VCaP (cell line): ENCODE data around the gene ADGRD1.

Experiments
- H3K27ac ChIP-seq: fragments of 450-650 bp; 2 replicates; pipeline ENCODE4 v1.5.1; 2017
- TF ChIP-seq, protein P1 (sequence below): fragments of 450-650 bp; conservative IDR thresholded peaks from 2 replicates; pipeline ENCODE4 v1.5.1; 2017; ENCODE audit warnings: mild to moderate bottlenecking, moderate library complexity

Gene ADGRD1

DNA sequence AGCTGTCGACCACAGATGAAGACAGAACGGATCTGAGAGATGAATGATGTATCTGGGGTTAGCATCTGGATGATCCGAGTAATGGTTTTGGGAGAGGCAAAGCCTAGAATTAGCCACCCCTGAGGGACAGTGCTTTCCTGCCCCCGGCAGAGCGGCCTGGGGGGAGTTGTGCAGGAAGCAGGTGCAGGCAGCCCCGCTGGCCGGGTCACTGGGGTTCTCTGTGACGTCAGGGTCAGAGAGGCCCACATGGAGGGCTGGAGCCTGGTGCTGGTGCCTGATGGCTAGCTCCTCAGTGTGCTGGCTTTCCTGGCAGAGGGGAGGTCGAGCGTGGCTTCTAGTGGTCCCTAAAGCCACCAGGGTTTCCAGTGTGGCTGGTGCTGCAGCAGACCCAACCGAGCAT lies 70.3 kb downstream of the ADGRD1 start:
- H3K27ac ChIP-seq, result no peak overlapping the region
- TF ChIP-seq, protein P1, sequence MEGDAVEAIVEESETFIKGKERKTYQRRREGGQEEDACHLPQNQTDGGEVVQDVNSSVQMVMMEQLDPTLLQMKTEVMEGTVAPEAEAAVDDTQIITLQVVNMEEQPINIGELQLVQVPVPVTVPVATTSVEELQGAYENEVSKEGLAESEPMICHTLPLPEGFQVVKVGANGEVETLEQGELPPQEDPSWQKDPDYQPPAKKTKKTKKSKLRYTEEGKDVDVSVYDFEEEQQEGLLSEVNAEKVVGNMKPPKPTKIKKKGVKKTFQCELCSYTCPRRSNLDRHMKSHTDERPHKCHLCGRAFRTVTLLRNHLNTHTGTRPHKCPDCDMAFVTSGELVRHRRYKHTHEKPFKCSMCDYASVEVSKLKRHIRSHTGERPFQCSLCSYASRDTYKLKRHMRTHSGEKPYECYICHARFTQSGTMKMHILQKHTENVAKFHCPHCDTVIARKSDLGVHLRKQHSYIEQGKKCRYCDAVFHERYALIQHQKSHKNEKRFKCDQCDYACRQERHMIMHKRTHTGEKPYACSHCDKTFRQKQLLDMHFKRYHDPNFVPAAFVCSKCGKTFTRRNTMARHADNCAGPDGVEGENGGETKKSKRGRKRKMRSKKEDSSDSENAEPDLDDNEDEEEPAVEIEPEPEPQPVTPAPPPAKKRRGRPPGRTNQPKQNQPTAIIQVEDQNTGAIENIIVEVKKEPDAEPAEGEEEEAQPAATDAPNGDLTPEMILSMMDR, result no peak

DNA sequence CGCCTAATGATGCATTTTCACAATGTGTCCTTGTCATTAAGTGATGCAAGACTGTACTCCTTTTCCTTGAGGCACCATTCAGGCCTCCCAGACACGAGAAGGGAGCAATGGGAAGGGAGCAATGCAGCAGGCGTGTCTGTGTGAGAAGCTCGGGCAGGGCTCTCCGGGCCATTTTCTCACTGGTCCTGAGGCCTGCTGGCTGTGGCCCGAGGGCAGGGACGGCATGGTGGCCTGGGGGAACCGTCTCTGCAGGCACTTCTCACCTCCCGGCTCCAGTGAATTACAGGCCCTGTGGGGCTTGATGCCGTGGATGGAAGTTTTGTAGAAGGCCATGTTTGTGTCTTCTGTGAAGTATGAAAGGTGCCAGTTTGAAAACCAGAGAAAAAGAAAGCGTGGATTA lies 71.0 kb downstream of the ADGRD1 start:
- TF ChIP-seq, protein P1, result no peak

DNA sequence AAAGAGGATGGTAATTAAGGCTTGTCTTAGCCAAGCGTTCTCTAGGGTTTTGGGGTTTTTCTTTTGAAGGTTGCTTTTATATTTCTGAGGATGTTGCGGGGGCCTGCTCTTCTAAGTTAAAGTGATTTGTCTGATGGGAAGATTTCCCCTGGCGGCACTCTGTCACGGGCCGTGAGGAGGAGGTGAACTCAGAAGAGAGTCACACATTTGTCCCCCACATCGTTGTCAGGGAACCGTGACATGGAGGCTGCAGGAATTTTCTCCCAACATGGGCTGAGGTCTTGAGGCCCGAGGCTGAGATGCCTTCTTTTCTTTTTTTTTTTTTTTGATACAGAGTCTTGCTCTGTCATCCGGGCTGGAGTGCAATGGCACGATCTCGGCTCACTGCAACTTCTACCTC lies 71.5 kb downstream of the ADGRD1 start:
- TF ChIP-seq, protein P1, result no peak
- H3K27ac ChIP-seq, result no peak overlapping the region

More for the DNA sequence above, 71.0 kb downstream of the ADGRD1 start:
- H3K27ac ChIP-seq, result no peak overlapping the region

DNA sequence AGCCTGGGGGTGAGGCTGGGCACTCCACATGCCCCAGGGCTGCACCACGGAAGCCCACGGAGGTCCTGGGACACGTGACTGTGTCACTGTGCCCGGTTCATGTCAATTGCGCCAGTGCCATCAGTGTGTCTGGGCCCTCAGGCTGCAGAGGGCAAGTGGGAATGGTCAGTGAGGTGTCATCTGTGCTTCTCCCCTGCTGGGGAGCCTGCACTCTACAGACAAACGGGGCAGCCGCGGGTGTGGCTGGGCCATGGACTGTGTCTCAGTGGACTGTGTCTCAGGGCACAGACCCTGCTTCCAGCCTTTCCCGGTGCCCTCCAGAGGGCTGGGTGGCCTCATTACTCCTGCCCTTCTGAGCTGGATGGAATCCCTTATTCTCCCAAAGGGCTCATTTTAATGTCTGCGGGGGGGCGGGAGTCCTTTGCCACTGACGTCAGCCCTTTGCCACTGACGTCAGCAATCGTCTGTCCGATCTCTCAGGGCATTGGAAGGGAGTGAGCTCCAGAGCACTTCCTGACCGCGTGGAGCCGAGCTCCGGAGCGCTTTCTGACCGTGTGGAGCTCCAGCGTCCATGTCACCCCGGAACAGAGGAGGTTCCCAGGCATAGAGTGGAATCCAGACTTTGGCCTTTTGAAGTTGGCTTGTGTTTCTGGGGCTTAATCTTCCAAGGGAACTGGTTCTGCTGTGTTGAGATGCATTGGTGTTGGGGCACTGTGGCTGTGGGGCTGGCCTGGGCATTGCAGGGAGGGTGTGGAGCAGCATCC lies 72.4 kb downstream of the ADGRD1 start:
- TF ChIP-seq, protein P1, result no peak

DNA sequence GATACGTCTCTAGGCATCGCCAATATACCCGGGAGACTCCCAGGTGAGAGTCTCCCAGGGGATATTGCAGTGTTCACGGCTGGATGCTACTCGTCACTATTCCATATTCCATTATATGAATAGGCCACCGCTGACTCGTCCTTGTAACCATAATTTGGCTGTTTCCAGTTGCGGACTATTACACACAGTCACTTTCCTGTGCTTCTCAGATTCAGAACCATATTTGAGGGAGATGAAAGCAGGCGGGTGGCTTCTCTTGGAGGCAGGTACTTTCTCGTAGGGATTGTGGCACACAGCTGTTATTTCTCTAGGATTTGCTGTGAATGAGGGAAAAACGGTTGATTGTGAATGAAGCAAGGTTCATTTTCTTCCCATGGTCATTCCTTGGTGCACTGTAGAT lies 73.0 kb downstream of the ADGRD1 start:
- TF ChIP-seq, protein P1, result no peak

More for the DNA sequence above, 72.4 kb downstream of the ADGRD1 start:
- no peak overlapping the region for H3K27ac ChIP-seq

DNA sequence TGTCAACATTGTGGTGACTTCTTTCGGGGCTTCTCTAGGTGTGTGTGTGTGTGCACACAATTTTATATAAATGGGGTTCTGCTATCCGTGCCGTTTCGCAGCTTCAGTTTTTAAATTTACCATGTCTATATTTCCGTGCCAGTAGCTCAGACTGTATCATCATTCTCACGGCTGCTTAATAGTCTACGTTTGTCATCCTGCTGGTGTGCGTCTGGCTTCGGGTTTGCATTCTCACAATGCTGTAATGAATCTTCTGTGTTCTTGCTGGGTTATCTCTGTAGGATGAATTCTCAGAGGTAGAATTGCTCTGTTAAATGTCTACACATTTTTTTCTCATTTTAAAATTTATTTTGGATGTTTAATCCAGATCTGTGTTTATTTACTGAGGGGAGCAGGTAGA lies 73.6 kb downstream of the ADGRD1 start:
- TF ChIP-seq, protein P1, result no peak
- H3K27ac ChIP-seq, result no peak overlapping the region

More for the DNA sequence above, 73.0 kb downstream of the ADGRD1 start:
- H3K27ac ChIP-seq, result no peak overlapping the region

DNA sequence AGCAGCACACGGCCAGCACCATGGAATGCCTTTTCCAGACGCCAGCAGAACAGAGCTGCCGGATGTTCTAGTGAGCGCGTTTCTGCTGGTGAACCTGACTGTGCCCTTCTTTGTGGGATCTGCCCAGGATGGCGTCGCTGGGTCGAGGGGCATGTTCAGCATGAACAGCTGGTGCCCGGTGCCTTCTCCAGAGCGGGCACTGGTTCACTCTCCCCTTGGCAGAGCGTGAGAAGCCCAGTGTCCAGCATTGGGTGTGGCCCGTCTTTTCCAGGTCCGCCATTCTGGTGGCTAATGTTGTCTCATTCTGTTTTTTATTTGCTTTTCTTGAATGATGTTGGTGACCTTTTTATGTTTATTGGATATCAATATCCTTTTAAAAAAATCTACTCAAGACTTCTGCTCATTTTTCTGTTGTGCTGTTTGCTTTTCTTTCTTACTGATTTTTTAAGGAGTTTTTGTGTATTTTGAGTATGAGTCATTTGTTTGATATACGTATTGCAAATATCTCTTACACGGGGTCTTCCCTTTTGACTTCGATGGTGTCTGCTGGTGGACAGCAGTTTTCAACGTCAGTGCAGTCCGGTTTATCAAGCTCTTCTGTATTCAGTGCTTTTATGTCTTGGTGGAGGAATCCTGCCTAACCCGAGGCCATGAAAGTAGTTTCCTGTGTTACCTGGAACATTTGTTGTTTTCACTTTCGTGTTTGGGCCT lies 74.3 kb downstream of the ADGRD1 start:
- TF ChIP-seq, protein P1, result no peak
- no peak overlapping the region for H3K27ac ChIP-seq
